ENCODE data around the gene GORASP1. TPM values are rescaled to one million over a fixed set of nuclear protein-coding genes. Genes with fewer than 3 reads are reported as not detected.

GORASP1 gene
- total RNA-seq = 10 to 100 TPM; 47.3 to 74.5 (median 65.5) TPM
- polyA plus RNA-seq = 10 to 100 TPM; 20.6 to 35.5 (median 26.3) TPM
- long read RNA-seq, donor 1, partial matches to known transcripts = 0 of 2 reads
- long read RNA-seq, donor 1, other reads (novel, unspliced or antisense) = 0 of 2 reads
- long read RNA-seq, donor 2, transcript GORASP1-201 (9 exons, 3,722 nt) = major isoform, 6 of 8 reads
- long read RNA-seq, donor 2, partial matches to known transcripts = 0 of 8 reads
- long read RNA-seq, donor 2, other reads (novel, unspliced or antisense) = 0 of 8 reads

DNA sequence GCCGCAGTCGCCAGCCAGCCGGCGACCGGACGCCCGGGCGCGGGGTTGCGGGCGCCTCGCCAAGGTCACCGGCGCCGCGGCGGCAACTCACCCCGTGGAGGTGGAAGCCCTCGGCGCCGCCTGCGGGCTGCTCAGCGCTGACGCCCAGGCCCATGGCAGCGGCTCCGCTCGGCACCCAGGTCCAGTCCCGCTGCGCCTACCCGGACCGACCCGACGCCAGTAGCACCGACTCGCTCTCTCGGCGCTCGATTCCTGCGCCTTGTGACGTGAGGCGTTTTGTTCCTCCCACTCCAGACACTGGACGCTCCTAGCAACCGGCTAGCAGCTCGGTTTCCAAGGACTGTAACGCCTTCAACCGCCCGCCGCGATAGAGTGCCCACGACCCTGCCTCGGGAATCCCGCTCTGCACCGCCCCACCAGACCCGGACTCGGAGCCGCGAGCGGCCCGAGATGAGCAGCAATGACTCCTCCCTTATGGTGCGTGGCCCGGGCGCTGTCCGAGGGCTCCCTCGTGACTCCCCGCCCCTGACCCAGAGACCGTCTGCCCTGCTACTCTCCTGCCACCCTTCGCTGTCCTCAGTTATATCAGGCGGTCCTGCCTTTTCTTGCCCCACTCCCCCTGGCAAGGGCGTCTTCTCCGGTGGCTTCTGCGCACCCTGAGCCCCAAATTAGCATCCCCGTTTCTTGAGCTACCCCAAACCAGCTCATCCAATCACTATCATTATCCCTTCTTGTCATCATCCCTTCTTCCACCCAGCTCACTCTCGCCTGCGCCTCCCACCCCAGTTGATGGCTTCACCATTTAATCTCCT is at the start of gene GORASP1, which contains the start of gene TTC21A:
Gene GORASP1, minus strand, starts transcription at position 240 of the 812 bp plus-strand sequence. Its CDS starts 86 bp downstream, at position 154.
Gene TTC21A, plus strand, starts transcription at position 293 of the 812 bp plus-strand sequence. Its CDS starts 158 bp downstream, at position 451.
- Histone ChIP-seq H3K9me3 (no peaks in the 10 kb centered on the region), H3K36me3 (peaks cover 0 to 35% (median 0%) of the 10 kb centered on the region in 6 donors), H3K4me3 (peak within 1 kb of the TSS; percentile 74 to 97 (median 84)), H3K27ac (peak within 1 kb of the TSS; percentile 82 to 94 (median 92)), H3K4me1 (peaks cover 12 to 65% (median 52%) of the 10 kb centered on the region in 6 donors), H3K27me3 (replicated peaks in 1 of 7) (no peaks in the 10 kb centered on the region)
- DNase-seq = peak; percentile 96
- intact Hi-C loops (cut with DNase I; ENCODE audit: low total_unique reads) = loop anchor here (10.0 kb wide), 1 partner anchor 187 kb away; no protein-coding TSS in a partner anchor
- 0 to 1% (median 1%) methylated on average over 18 to 74 of the region's 74 CpGs for WGBS, 5 donors
- peak; percentile 88 to 92 (median 91) for TF ChIP-seq POLR2AphosphoS5 (IDR thresholded peaks at IDR 0.05)
- TF ChIP-seq, protein P1, sequence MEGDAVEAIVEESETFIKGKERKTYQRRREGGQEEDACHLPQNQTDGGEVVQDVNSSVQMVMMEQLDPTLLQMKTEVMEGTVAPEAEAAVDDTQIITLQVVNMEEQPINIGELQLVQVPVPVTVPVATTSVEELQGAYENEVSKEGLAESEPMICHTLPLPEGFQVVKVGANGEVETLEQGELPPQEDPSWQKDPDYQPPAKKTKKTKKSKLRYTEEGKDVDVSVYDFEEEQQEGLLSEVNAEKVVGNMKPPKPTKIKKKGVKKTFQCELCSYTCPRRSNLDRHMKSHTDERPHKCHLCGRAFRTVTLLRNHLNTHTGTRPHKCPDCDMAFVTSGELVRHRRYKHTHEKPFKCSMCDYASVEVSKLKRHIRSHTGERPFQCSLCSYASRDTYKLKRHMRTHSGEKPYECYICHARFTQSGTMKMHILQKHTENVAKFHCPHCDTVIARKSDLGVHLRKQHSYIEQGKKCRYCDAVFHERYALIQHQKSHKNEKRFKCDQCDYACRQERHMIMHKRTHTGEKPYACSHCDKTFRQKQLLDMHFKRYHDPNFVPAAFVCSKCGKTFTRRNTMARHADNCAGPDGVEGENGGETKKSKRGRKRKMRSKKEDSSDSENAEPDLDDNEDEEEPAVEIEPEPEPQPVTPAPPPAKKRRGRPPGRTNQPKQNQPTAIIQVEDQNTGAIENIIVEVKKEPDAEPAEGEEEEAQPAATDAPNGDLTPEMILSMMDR (IDR thresholded peaks at IDR 0.05 in 8 of 11, conservative IDR thresholded peaks at IDR 0.05 in 3 of 11) = peak in 2 of 11 experiments; percentile 7 to 31
- no peak for TF ChIP-seq POLR2A (IDR thresholded peaks at IDR 0.05)

DNA sequence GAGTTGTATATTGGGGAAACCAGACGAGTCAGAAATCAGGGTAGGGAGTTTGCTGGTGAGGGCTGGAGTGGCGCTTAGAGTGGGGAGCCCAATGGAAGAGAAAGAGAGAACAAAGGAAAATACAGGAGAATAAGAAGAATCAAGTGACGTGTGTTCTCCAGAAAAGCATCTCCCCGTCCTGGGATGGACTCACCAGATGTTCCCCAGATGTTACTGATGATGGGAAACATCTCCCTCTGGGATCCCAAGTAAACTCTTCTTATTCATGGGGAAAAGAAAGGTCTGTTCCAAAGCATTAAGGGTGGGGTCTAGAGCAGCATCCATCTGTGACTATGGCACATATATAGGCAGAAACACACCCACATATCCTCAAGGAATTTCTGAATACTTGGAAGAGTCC is 49.0 kb upstream of the GORASP1 start:
- WGBS, 5 donors = 82 to 93% (median 87%) methylated on average over 4 of the region's 4 CpGs
- H3K27ac ChIP-seq = no peak overlapping the region

DNA sequence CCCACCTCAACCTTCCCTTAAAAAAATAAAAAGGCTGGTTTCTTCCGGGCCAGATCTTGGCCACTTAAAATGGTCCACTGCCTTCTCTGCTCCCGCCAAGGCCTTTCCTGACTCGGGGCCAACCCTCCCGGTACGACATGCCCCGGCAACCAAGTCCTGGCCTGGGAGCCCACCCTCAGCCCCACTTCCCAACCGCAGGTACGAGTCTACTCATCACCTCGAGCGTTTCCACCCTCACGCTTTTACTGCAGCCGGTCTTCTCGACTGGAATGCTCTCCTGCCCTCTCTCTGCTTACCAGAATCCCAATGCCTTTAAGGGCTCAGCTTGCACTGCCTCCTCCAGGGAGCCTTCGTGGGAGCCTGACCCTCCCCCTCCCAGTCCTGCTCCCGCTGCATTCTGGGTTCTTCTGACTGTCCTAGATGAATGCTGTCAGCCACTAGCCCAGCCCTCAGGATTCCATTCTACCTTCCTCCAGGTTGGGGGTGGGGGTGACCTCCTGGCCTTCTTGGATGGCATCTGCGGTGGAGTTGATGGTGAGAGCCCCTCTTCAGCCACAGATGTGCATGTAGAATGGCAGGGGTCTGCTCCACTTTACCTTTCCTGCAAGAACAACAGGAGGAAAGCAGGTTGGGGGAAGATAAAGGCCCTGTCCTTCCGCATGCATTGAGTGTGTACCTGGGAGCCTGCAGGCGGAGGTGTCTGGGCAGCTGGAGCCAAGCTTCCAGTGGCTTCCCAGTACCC is 47.0 kb upstream of the GORASP1 start:
- Histone ChIP-seq H3K4me1 (peaks cover 31 to 49% (median 41%) of the 10 kb centered on the region in 6 donors), H3K36me3 (no peaks in the 10 kb centered on the region), H3K9me3 (no peaks in the 10 kb centered on the region), H3K27ac (peak overlapping the region; percentile 96 to 100 (median 99)), H3K27me3 (replicated peaks in 1 of 7) (no peaks in the 10 kb centered on the region), H3K4me3 (peak overlapping the region in 4 of 8 donors; percentile 5 to 95 (median 80))
- peak; percentile 88 for DNase-seq
- TF ChIP-seq POLR2AphosphoS5 (IDR thresholded peaks at IDR 0.05) = peak in 1 of 3 donors; percentile 9
- TF ChIP-seq, protein P1 (IDR thresholded peaks at IDR 0.05 in 8 of 11, conservative IDR thresholded peaks at IDR 0.05 in 3 of 11) = no peak
- intact Hi-C loops (cut with DNase I; ENCODE audit: low total_unique reads) = no loop called here
- 73 to 78% (median 77%) methylated on average over 18 of the region's 18 CpGs for WGBS, 5 donors

More for the DNA sequence above, 49.0 kb upstream of the GORASP1 start:
- intact Hi-C loops (cut with DNase I; ENCODE audit: low total_unique reads) = no loop called here
- H3K27me3 ChIP-seq (replicated peaks in 1 of 7) = no peaks in the 10 kb centered on the region
- H3K9me3 ChIP-seq = no peaks in the 10 kb centered on the region
- H3K4me3 ChIP-seq = no peak overlapping the region
- TF ChIP-seq POLR2A (IDR thresholded peaks at IDR 0.05) (no peak), POLR2AphosphoS5 (IDR thresholded peaks at IDR 0.05) (no peak)
- TF ChIP-seq, protein P1 (IDR thresholded peaks at IDR 0.05 in 8 of 11, conservative IDR thresholded peaks at IDR 0.05 in 3 of 11) = no peak
- H3K36me3 ChIP-seq = no peaks in the 10 kb centered on the region
- no peak for DNase-seq
- peaks cover 11 to 30% (median 21%) of the 10 kb centered on the region in 6 donors for H3K4me1 ChIP-seq

Data from spleen (tissue), 13 donors.